Fibroblast of lung (primary cell): Measurements from ENCODE around the gene SFI1.

Experiments used
- CTCF ChIP-seq, 2 donors: IDR thresholded peaks in 1 of 2; conservative IDR thresholded peaks in 1 of 2; 1 replicate in 1 of 2; 2 replicates in 1 of 2; pipeline ENCODE4 v1.5.1; 2011 to 2012; ENCODE audit warnings: low read length in 2 of 2, control low read depth in 1 of 2, inconsistent platforms in 1 of 2, low read depth in 1 of 2, mild to moderate bottlenecking in 1 of 2
- EZH2 ChIP-seq: IDR thresholded peaks from 2 replicates; pipeline ENCODE4 v1.5.1; 2012; ENCODE audit warnings: low read length, control low read depth, mild to moderate bottlenecking; ENCODE audit errors: missing control alignments

GRCh38 chr22:31461699-31462098 is 34.6 kb upstream of the SFI1 start:
- TF ChIP-seq CTCF (conservative IDR thresholded peaks at IDR 0.05 in 1 of 2, IDR thresholded peaks at IDR 0.05 in 1 of 2; ENCODE audit: low read depth in 1 of 2, low read length in 2 of 2) (no peak), EZH2 (no peak)
